Left lung (tissue), 10 donors: ENCODE results near the gene BDKRB2. TPM values are rescaled to one million over a fixed set of nuclear protein-coding genes. Genes with fewer than 3 reads are reported as not detected.

Source experiments
- ATAC-seq: fragments of 200-7000 bp; cut with Tn5 transposase; one replicate; pipeline ENCODE4 v1.9.1; 2020; ENCODE audit warnings: moderate library complexity
- DNase-seq, 4 donors: peaks; one replicate each; pipeline ENCODE4 v3.0.0-alpha.2; 2013 to 2020
- H3K27ac ChIP-seq, 2 donors: fragments of 200-600 bp; sonication (generic) in 1 of 2; one replicate each; pipeline versions ENCODE4 v1.5.0 to v1.8.0; 2020 to 2021
- H3K27me3 ChIP-seq, 2 donors: fragments of 200-600 bp; sonication (generic) in 1 of 2; one replicate each; pipeline versions ENCODE4 v1.5.0 to v1.8.0; 2020 to 2021
- H3K36me3 ChIP-seq, 2 donors: fragments of 200-600 bp; sonication (generic) in 1 of 2; one replicate each; pipeline versions ENCODE4 v1.5.0 to v1.8.0; 2020 to 2021
- H3K4me1 ChIP-seq, 2 donors: fragments of 200-600 bp; one replicate each; pipeline ENCODE4 v1.8.0; 2021
- H3K4me3 ChIP-seq, 2 donors: fragments of 200-600 bp; sonication (generic) in 1 of 2; one replicate each; pipeline versions ENCODE4 v1.5.0 to v1.8.0; 2020 to 2021; ENCODE audit warnings: mild to moderate bottlenecking in 1 of 2
- H3K9me3 ChIP-seq, 2 donors: fragments of 200-600 bp; sonication (generic) in 1 of 2; one replicate each; pipeline versions ENCODE4 v1.5.0 to v1.8.0; 2020 to 2021
- intact Hi-C, 2 donors: fragments of 100-400 bp; cut with DNase I; formaldehyde crosslinking; loops; one replicate each; pipeline versions ENCODE4 v1.11.2 to v1.14.2; 2022
- polyA plus RNA-seq, 6 donors: library from polyadenylated mRNA; unstranded; fragments of 120-200 nt; gene quantifications; one replicate each; pipeline ENCODE4 v1.2.1, GENCODE V29; 2013; ENCODE audit not compliant: insufficient read length in 6 of 6
- total RNA-seq, 2 donors: library from RNA; stranded (reverse); fragmentation: NEBNext Ultra II Directional; extraction: Animal tissue kit (Norgen Biotek cat#: 25700); gene quantifications; one replicate each; pipeline ENCODE4 v1.2.1, GENCODE V29; 2021
- TF ChIP-seq, protein P1 (sequence below), 2 donors: fragments of 200-600 bp; sonication (generic) in 1 of 2; IDR thresholded peaks; one replicate each; pipeline versions ENCODE4 v1.5.0 to v1.8.0; 2021; ENCODE audit warnings: antibody characterized with exemption in 2 of 2
- donor health status: DM: no; HTN: yes; CAD: no.
- donor health status: DM: no; HTN: no; CAD: no.

The BDKRB2 gene
- total and polyA plus RNA-seq, 8 donors: 0.80 to 1.9 (median 1.2) TPM

DNA sequence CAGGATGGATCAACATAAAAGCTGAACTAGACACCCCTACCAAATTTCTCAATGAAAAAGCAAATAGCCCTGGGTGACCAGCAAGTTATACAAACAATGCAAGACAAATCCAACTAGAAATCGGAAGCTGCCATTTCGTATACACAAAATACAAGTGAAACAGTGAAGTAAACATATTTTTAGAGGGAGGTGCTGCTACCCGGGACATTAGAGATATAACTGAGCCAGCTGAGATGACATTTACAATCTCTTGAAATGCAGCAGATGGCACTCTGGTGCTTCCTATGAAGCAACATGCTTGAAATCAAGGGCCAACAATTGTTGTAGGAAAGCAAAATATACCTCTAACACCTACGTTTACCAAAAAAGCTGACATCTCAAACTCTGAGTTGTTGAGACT is 76.8 kb downstream of the BDKRB2 start:
- DNase-seq: no peak
- Histone ChIP-seq H3K27me3 (no peaks in the 10 kb centered on the region), H3K27ac (no peak overlapping the region), H3K4me3 (no peak overlapping the region), H3K9me3 (peaks cover 0 to 10% of the 10 kb centered on the region in 2 donors), H3K4me1 (no peaks in the 10 kb centered on the region), H3K36me3 (peaks cover 0 to 30% of the 10 kb centered on the region in 2 donors)
- ATAC-seq: no peak
- TF ChIP-seq, protein P1, sequence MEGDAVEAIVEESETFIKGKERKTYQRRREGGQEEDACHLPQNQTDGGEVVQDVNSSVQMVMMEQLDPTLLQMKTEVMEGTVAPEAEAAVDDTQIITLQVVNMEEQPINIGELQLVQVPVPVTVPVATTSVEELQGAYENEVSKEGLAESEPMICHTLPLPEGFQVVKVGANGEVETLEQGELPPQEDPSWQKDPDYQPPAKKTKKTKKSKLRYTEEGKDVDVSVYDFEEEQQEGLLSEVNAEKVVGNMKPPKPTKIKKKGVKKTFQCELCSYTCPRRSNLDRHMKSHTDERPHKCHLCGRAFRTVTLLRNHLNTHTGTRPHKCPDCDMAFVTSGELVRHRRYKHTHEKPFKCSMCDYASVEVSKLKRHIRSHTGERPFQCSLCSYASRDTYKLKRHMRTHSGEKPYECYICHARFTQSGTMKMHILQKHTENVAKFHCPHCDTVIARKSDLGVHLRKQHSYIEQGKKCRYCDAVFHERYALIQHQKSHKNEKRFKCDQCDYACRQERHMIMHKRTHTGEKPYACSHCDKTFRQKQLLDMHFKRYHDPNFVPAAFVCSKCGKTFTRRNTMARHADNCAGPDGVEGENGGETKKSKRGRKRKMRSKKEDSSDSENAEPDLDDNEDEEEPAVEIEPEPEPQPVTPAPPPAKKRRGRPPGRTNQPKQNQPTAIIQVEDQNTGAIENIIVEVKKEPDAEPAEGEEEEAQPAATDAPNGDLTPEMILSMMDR (IDR thresholded peaks at IDR 0.05): no peak
- intact Hi-C loops: no loop called here

DNA sequence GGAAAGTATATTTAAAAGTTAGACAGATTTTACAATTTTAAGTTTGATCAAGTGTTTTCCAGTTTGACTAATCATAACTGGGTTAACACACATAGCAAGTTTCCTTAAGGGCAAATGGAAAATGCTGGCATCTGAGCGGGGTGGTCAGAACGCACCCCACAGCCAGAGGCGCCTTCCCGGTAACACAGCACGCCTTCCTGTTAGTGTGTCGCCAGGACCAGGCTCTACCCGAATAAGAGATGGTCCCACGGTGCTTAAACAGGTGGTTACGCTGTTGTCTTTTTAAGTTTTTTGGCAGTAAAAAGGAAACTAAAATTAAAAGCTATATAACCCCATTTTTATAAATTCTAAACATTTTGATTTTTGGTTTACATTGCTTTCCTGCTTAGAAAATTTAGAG is 79.4 kb downstream of the BDKRB2 start:
- Histone ChIP-seq H3K9me3 (no peaks in the 10 kb centered on the region), H3K36me3 (peaks cover 0 to 49% of the 10 kb centered on the region in 2 donors), H3K27ac (no peak overlapping the region), H3K27me3 (no peaks in the 10 kb centered on the region), H3K4me3 (no peak overlapping the region), H3K4me1 (no peaks in the 10 kb centered on the region)
- intact Hi-C loops: no loop called here
- no peak for ATAC-seq
- TF ChIP-seq, protein P1 (IDR thresholded peaks at IDR 0.05): no peak
- no peak for DNase-seq

DNA sequence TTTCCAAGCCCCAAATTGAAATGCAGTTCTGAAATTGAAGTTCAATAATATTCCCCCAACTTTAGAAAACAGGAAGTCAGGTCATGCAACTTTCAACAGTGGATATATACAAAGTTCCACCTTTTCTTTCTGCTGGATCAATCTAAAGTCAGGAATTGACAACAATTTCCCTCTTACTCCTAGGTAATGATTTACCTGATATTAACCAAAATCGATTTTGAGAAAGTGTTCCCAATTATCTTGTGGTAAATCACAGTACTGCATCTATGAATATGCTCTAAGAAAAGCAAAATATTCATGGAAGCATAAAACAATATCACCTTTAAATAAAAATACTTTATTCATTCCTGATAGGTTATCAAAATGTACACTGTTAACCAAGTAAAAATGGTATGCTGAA is 79.8 kb downstream of the BDKRB2 start:
- intact Hi-C loops: no loop called here
- ATAC-seq (no peak), DNase-seq (no peak)
- Histone ChIP-seq H3K9me3 (no peaks in the 10 kb centered on the region), H3K4me3 (no peak overlapping the region), H3K4me1 (no peaks in the 10 kb centered on the region), H3K27ac (no peak overlapping the region), H3K27me3 (no peaks in the 10 kb centered on the region), H3K36me3 (peaks cover 0 to 53% of the 10 kb centered on the region in 2 donors)
- TF ChIP-seq, protein P1 (IDR thresholded peaks at IDR 0.05): no peak

DNA sequence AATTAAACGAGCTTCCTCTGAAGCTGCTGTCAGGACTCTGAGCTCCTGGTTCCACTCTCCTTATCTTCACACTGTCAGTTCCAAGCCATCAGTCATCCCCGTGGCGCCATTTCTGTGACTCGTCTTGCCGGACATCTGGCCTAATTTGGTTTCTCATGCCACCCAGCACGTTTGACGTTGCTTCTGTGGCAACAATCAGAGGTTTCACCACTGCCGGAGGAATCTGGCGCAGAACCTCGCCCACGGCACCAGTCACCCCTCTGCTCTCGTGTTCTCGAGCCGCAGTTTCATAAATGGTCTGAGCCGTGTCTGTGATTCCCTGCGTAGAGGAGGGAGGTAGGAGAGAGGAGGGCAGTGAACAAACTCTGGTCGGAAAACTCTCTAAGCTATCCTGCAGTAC is 81.0 kb downstream of the BDKRB2 start:
- intact Hi-C loops: no loop called here
- TF ChIP-seq, protein P1 (IDR thresholded peaks at IDR 0.05): no peak
- Histone ChIP-seq H3K4me1 (no peaks in the 10 kb centered on the region), H3K27me3 (no peaks in the 10 kb centered on the region), H3K36me3 (peaks cover 0 to 66% of the 10 kb centered on the region in 2 donors), H3K27ac (no peak overlapping the region), H3K9me3 (no peaks in the 10 kb centered on the region), H3K4me3 (no peak overlapping the region)
- ATAC-seq: no peak
- no peak for DNase-seq

DNA sequence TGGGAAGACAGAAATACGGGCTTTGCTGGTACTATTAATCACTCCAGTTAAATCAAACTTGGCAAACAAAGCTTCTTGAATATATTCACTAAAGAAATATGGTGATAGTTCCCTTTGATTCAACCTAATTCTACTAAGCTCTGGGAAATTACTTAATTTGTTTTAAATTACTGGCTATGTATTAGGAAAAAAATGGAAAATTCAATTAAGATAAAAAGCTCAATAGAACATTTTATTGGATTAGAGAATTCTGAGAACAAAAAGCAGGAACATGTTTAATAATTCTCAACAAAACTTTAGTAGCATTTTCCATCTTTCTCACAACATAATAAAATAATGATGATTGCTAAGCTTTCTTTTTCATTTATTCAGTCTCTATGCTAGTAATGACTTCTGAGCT is 81.6 kb downstream of the BDKRB2 start:
- Histone ChIP-seq H3K4me3 (no peak overlapping the region), H3K4me1 (no peaks in the 10 kb centered on the region), H3K9me3 (no peaks in the 10 kb centered on the region), H3K27me3 (no peaks in the 10 kb centered on the region), H3K27ac (no peak overlapping the region), H3K36me3 (peaks cover 0 to 72% of the 10 kb centered on the region in 2 donors)
- TF ChIP-seq, protein P1 (IDR thresholded peaks at IDR 0.05): no peak
- ATAC-seq (no peak), DNase-seq (no peak)
- intact Hi-C loops: no loop called here
